Adrenal gland (tissue), 19 donors: Measurements from ENCODE around the gene TAF1L. TPM values are rescaled to one million over a fixed set of nuclear protein-coding genes. Genes with fewer than 3 reads are reported as not detected.

Experiments used
- DNase-seq, 7 donors: peaks; one replicate each; pipeline ENCODE4 v3.0.0-alpha.2; 2019 to 2020
- H3K27ac ChIP-seq, 5 donors: fragments of 200-600 bp; sonication (generic) in 4 of 5; 1 replicate in 3 of 5; 2 replicates in 2 of 5; pipeline versions ENCODE4 v1.5.1 to v1.8.0; 2016 to 2020; ENCODE audit warnings: mild to moderate bottlenecking in 1 of 5
- H3K27me3 ChIP-seq: fragments of 200-600 bp; 2 replicates; pipeline ENCODE4 v1.8.0; 2021
- H3K36me3 ChIP-seq, 2 donors: fragments of 200-600 bp; replicated peaks in 1 of 2; 1 replicate in 1 of 2; 2 replicates in 1 of 2; pipeline versions ENCODE4 v1.5.1 to v1.8.0; 2018 to 2022
- H3K4me1 ChIP-seq, 2 donors: fragments of 200-600 bp; replicated peaks in 1 of 2; 1 replicate in 1 of 2; 2 replicates in 1 of 2; pipeline versions ENCODE4 v1.5.1 to v1.8.0; 2018 to 2021
- H3K4me3 ChIP-seq, 4 donors: fragments of 200-600 bp; sonication (generic) in 3 of 4; one replicate each; pipeline ENCODE4 v1.5.1; 2016 to 2018
- H3K9me3 ChIP-seq, 3 donors: fragments of 200-600 bp; sonication (generic) in 1 of 3; replicated peaks in 1 of 3; 1 replicate in 2 of 3; 2 replicates in 1 of 3; pipeline versions ENCODE4 v1.5.1 to v1.8.0; 2016 to 2021
- CTCF ChIP-seq, 6 experiments: fragments of 450-650 bp in 4 of 6; fragments of 200-600 bp in 2 of 6; sonication (generic) in 1 of 6; IDR thresholded peaks; 1 replicate in 5 of 6; 2 replicates in 1 of 6; pipeline versions ENCODE4 v1.5.1 to v1.8.0; 2016 to 2021; ENCODE audit warnings: antibody characterized with exemption in 6 of 6, mild to moderate bottlenecking in 2 of 6, moderate library complexity in 1 of 6
- POLR2A ChIP-seq, 2 donors: fragments of 450-650 bp; IDR thresholded peaks; one replicate each; pipeline ENCODE4 v1.6.1; 2017; ENCODE audit warnings: antibody characterized with exemption in 2 of 2, mild to moderate bottlenecking in 2 of 2, moderate library complexity in 1 of 2
- WGBS, 4 donors: extraction: QIAGEN DNeasy Blood & Tissue Kit in 2 of 4; methylation state at CpG; one replicate each; pipeline versions ENCODE4 v1.1.5 to v1.1.7; 2013 to 2017; 5-methylcytosine and 5-hydroxymethylcytosine counted together
- intact Hi-C, 2 donors: fragments of 100-400 bp; cut with DNase I; formaldehyde crosslinking; loops; one replicate each; pipeline versions ENCODE4 v1.14.1 to v1.15.0; 2022 to 2023
- long read RNA-seq, 10 donors: library from polyadenylated mRNA in 3 of 10; unstranded in 2 of 10; stranded (forward) in 1 of 10; transcript quantifications; one replicate each; pipeline ENCODE4 v2.0.0 and lab custom pipeline, GENCODE V29; 2021 to 2026
- polyA plus RNA-seq, 3 donors: library from polyadenylated mRNA; stranded (reverse); fragments of 200-250 nt in 2 of 3; fragments of 350-450 nt in 1 of 3; fragmentation: Illumina TruSeq in 1 of 3; extraction: RNeasy Lipid Tissue Mini Kit (QIAGEN cat#74804) in 1 of 3; gene quantifications; one replicate each; pipeline ENCODE4 v1.2.3, GENCODE V29; 2013 to 2014
- total RNA-seq, 9 donors: library from RNA; depleted of rRNA in 4 of 9; stranded (reverse); fragments of >200 nt in 4 of 9; fragments of 120-200 nt in 1 of 9; fragmentation: NEBNext Ultra II Directional in 1 of 9; extraction: Animal tissue kit (Norgen Biotek cat#: 25700) in 1 of 9; gene quantifications; one replicate each; pipeline versions ENCODE4 v1.1.0 to v1.2.4, GENCODE V29; 2013 to 2023
- donor health status: healthy with polysubstance abuse.
- donor health status: Bipolar disorder and iron deficiency.
- donor health status: DM: yes; HTN: yes; CAD: no.
- donor health status: DM: no; HTN: no; CAD: no.
- donor health status: DM: no; HTN: no; CAD: no.
- donor health status: DM: yes; HTN: yes; CAD: no.

Gene TAF1L
- total RNA-seq = not detected
- polyA plus RNA-seq = under 1 TPM in 1 of 3 donors, not detected in 2; 0.04 TPM
- long read RNA-seq, donor 1 = 0 reads
- long read RNA-seq, donor 2 = 0 reads
- long read RNA-seq, donor 3, full-length matches to known transcripts = 1 of 1 reads
- long read RNA-seq, donor 3, partial matches to known transcripts = 0 of 1 reads
- long read RNA-seq, donor 3, other reads (novel, unspliced or antisense) = 0 of 1 reads
- long read RNA-seq, donor 4 = 0 reads
- long read RNA-seq, donor 5 = 0 reads
- long read RNA-seq, donor 6 = 0 reads
- long read RNA-seq, donor 7, full-length matches to known transcripts = 1 of 1 reads
- long read RNA-seq, donor 7, partial matches to known transcripts = 0 of 1 reads
- long read RNA-seq, donor 7, other reads (novel, unspliced or antisense) = 0 of 1 reads
- long read RNA-seq, donor 8 = 0 reads
- long read RNA-seq, donor 9 = 0 reads
- long read RNA-seq, donor 10 = 0 reads

GRCh38 chr9:32635362-32635761, at the start of gene TAF1L:
TAF1L (minus strand) TSS chr9:32635669; CDS start chr9:32635579, 90 bp downstream.
- Histone ChIP-seq H3K4me3 (no peak within 1 kb of the TSS), H3K9me3 (no peaks in the 10 kb centered on the region), H3K27ac (no peak within 1 kb of the TSS), H3K36me3 (no peaks in the 10 kb centered on the region), H3K4me1 (no peaks in the 10 kb centered on the region), H3K27me3 (no peaks in the 10 kb centered on the region)
- WGBS, 4 donors = 87 to 94% (median 93%) methylated on average over 19 to 23 of the region's 23 CpGs
- TF ChIP-seq POLR2A (IDR thresholded peaks at IDR 0.05) (no peak), CTCF (IDR thresholded peaks at IDR 0.05) (no peak)
- no peak for DNase-seq
- intact Hi-C loops = no loop called here

GRCh38 chr9:32681751-32682150, 46.3 kb upstream of the TAF1L start:
- WGBS, 4 donors = 82 to 92% (median 89%) methylated on average over 1 of the region's 1 CpG
- no peaks in the 10 kb centered on the region for H3K27me3 ChIP-seq
- no peaks in the 10 kb centered on the region for H3K4me1 ChIP-seq
- no peaks in the 10 kb centered on the region for H3K9me3 ChIP-seq
- TF ChIP-seq CTCF (IDR thresholded peaks at IDR 0.05) (no peak), POLR2A (IDR thresholded peaks at IDR 0.05) (no peak)
- intact Hi-C loops = no loop called here
- H3K36me3 ChIP-seq = no peaks in the 10 kb centered on the region
- no peak overlapping the region for H3K4me3 ChIP-seq
- no peak for DNase-seq
- no peak overlapping the region for H3K27ac ChIP-seq

- TF ChIP-seq POLR2A (IDR thresholded peaks at IDR 0.05) (no peak), CTCF (IDR thresholded peaks at IDR 0.05) (no peak)
- Histone ChIP-seq H3K4me3 (no peak overlapping the region), H3K27me3 (no peaks in the 10 kb centered on the region), H3K36me3 (no peaks in the 10 kb centered on the region), H3K27ac (no peak overlapping the region), H3K9me3 (no peaks in the 10 kb centered on the region), H3K4me1 (no peaks in the 10 kb centered on the region)
- WGBS, 4 donors = 54 to 87% (median 73%) methylated on average over 1 of the region's 1 CpG
- intact Hi-C loops = no loop called here
- DNase-seq = no peak
Observed at GRCh38 chr9:32677931-32678330, 42.5 kb upstream of the TAF1L start.

- intact Hi-C loops = no loop called here
- TF ChIP-seq CTCF (IDR thresholded peaks at IDR 0.05) (no peak), POLR2A (IDR thresholded peaks at IDR 0.05) (no peak)
- H3K4me1 ChIP-seq = no peaks in the 10 kb centered on the region
- H3K27me3 ChIP-seq = no peaks in the 10 kb centered on the region
- H3K27ac ChIP-seq = no peak overlapping the region
- DNase-seq = no peak
- no peak overlapping the region for H3K4me3 ChIP-seq
- no peaks in the 10 kb centered on the region for H3K9me3 ChIP-seq
- 73 to 79% (median 75%) methylated on average over 6 of the region's 6 CpGs for WGBS, 4 donors
- no peaks in the 10 kb centered on the region for H3K36me3 ChIP-seq
Observed at GRCh38 chr9:32672469-32672868, 37.0 kb upstream of the TAF1L start.
